ENCODE measurements around the gene SUSD2. TPM values are rescaled to one million over a fixed set of nuclear protein-coding genes. Genes with fewer than 3 reads are reported as not detected.

The SUSD2 gene
- total RNA-seq, 2 experiments from 2014 or later = 0.94 to 1.2 TPM

Other genes with a start within 250 kb of the SUSD2 start
- gene GSTT2B, start 220.3 kb upstream of the SUSD2 start, total RNA-seq = not detected
- not detected for gene DDTL, start 214.6 kb upstream of the SUSD2 start, total RNA-seq
- 100 to 1,000 TPM; 133 TPM for gene DDT, start 207.0 kb upstream of the SUSD2 start, total RNA-seq
- not detected for gene GSTT2, start 201.4 kb upstream of the SUSD2 start, total RNA-seq
- gene GSTT4, start 176.0 kb upstream of the SUSD2 start, total RNA-seq = not detected
- gene CABIN1, start 170.2 kb upstream of the SUSD2 start, total RNA-seq = 100 to 1,000 TPM; 153 to 159 TPM
- under 1 TPM in 1 of 2 experiments, not detected in 1; 0.11 TPM for gene GGT5, start 63.6 kb downstream of the SUSD2 start, total RNA-seq
- gene SPECC1L, start 89.3 kb downstream of the SUSD2 start, total RNA-seq = 10 to 100 TPM; 55.4 to 59.4 TPM
- gene ADORA2A, start 246.1 kb downstream of the SUSD2 start, total RNA-seq = 10 to 100 TPM; 29.1 to 30.3 TPM